ENCODE results near the gene TAF11L2.
"Not testable (repeated sequence)": the region's sequence is repeated elsewhere in the genome, so short reads cannot be mapped to it uniquely, and the experiment has no call there.

The TAF11L2 gene

DNA sequence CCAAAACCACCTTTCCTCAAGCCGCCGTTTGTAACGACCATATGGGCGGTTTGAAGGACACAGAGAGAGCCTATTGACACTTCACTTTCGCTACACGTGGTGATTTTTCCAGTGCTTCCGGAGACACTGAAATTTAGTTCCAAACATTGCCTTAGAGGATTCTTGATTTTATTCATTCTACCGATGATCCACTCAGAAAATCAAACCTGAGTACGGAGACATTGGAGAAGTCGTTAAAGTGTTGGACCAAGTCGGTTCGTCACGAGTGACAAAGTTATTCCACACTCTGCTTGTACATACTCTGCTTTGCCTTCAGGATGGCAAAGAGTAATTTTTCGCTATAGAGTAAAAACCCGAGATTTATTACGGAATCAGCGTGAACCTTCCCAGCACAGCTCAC is 28.5 kb downstream of the TAF11L2 start:
- not testable (repeated sequence) for ATAC-seq
- DNase-seq, result peak; percentile 8

GRCh38 chr5:17528369-17528768 is 30.3 kb downstream of the TAF11L2 start, which contains the start of gene TAF11L6:
Gene TAF11L6, plus strand, starts transcription at chr5:17528669.
- not testable (repeated sequence) for ATAC-seq

More at GRCh38 chr5:17528369-17528768, 30.3 kb downstream of the TAF11L2 start, which contains the start of gene TAF11L6:
- not testable (repeated sequence) for DNase-seq

Measured in stimulated activated naive CD8-positive, alpha-beta T cell treated with anti-CD3 and anti-CD28 coated beads, Interleukin-15, Interleukin-2, amounts not matched to agents 100 U/mL and 50 U/mL, for 24 hours (primary cell).